GM10266 (cell line): ENCODE measurements around the gene SH2D2A.

Experiments
- DNase-seq: peaks from one replicate; pipeline ENCODE4 v3.0.0; 2012; ENCODE audit errors: extremely low spot score
- CTCF ChIP-seq: IDR thresholded peaks from 2 replicates; pipeline ENCODE4 v1.5.1; 2012; ENCODE audit warnings: mild to moderate bottlenecking, low read depth; ENCODE audit not compliant: control insufficient read depth, insufficient read depth; ENCODE audit errors: missing control alignments

The SH2D2A gene

GRCh38 chr1:156854634-156855033 lies 38.0 kb upstream of the SH2D2A start:
- DNase-seq: no peak
- TF ChIP-seq CTCF: no peak

- no peak for TF ChIP-seq CTCF
Measured at GRCh38 chr1:156853761-156854160, 37.1 kb upstream of the SH2D2A start.

GRCh38 chr1:156852418-156852874 lies 35.8 kb upstream of the SH2D2A start:
- TF ChIP-seq CTCF: no peak
- DNase-seq: no peak

More at GRCh38 chr1:156853761-156854160, 37.1 kb upstream of the SH2D2A start:
- no peak for DNase-seq

- no peak for TF ChIP-seq CTCF
- no peak for DNase-seq
Measured at GRCh38 chr1:156851779-156852417, 35.2 kb upstream of the SH2D2A start.

GRCh38 chr1:156849151-156849496 lies 32.5 kb upstream of the SH2D2A start:
- DNase-seq: no peak
- TF ChIP-seq CTCF: no peak

GRCh38 chr1:156848461-156849150 lies 32.0 kb upstream of the SH2D2A start:
- TF ChIP-seq CTCF: no peak
- DNase-seq: no peak

- no peak for TF ChIP-seq CTCF
- no peak for DNase-seq
Measured at GRCh38 chr1:156847591-156848460, 31.2 kb upstream of the SH2D2A start.
